ENCODE measurements around the gene NTRK3.

NTRK3 gene

DNA sequence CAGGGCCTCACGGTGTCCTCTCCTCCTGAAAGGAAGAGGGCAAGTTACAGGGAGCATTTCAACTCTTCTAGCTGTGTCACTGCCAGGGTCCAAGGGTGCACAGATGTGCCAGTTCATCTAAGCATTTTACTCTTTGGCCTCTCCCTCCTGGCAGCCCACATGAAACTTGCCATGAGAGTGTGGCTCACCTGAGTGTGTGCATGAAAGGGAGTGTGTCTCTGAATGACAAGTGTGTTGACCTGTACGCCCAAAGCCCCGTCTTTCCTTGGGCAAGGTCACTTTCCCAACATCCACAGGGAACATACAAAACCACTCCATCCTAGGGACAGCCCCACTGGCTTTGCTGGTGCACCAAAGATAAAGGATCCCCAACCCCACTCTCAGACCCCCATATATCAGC lies 280.0 kb downstream of the NTRK3 start:
- no peak overlapping the region for H3K9ac ChIP-seq (ENCODE audit: low read depth, low read length, poor library complexity, severe bottlenecking)
- TF ChIP-seq EZH2phosphoT487 (IDR thresholded peaks at IDR 0.05; ENCODE audit: borderline replicate concordance) (no peak), CTCF (conservative IDR thresholded peaks at IDR 0.05; ENCODE audit: low read length) (no peak)
- no peak overlapping the region for H3K4me2 ChIP-seq (ENCODE audit: low read depth, low read length, poor library complexity, severe bottlenecking)
- H3K4me3 ChIP-seq (ENCODE audit: low read length, poor library complexity, severe bottlenecking): no peak overlapping the region
- no peaks in the 10 kb centered on the region for H4K20me1 ChIP-seq (ENCODE audit: insufficient read depth, low read length, poor library complexity, severe bottlenecking)
- no peaks in the 10 kb centered on the region for H3K9me2 ChIP-seq (replicated peaks; ENCODE audit: low read depth, low read length)
- no peaks in the 10 kb centered on the region for H3K4me1 ChIP-seq (ENCODE audit: insufficient read depth, low read length, poor library complexity, severe bottlenecking)
- no peaks in the 10 kb centered on the region for H3K27me3 ChIP-seq (ENCODE audit: insufficient read depth, low read length, poor library complexity, severe bottlenecking)
- H3K79me2 ChIP-seq (ENCODE audit: insufficient read depth, low read length): no peaks in the 10 kb centered on the region
- H2AFZ ChIP-seq (ENCODE audit: low read length): no peak overlapping the region
- H3K9me3 ChIP-seq (ENCODE audit: insufficient read depth, low read depth, low read length): no peaks in the 10 kb centered on the region
- no peaks in the 10 kb centered on the region for H3K36me3 ChIP-seq (ENCODE audit: insufficient read depth, low read length)
- no peaks in the 10 kb centered on the region for H3F3A ChIP-seq (ENCODE audit: low read depth)

DNA sequence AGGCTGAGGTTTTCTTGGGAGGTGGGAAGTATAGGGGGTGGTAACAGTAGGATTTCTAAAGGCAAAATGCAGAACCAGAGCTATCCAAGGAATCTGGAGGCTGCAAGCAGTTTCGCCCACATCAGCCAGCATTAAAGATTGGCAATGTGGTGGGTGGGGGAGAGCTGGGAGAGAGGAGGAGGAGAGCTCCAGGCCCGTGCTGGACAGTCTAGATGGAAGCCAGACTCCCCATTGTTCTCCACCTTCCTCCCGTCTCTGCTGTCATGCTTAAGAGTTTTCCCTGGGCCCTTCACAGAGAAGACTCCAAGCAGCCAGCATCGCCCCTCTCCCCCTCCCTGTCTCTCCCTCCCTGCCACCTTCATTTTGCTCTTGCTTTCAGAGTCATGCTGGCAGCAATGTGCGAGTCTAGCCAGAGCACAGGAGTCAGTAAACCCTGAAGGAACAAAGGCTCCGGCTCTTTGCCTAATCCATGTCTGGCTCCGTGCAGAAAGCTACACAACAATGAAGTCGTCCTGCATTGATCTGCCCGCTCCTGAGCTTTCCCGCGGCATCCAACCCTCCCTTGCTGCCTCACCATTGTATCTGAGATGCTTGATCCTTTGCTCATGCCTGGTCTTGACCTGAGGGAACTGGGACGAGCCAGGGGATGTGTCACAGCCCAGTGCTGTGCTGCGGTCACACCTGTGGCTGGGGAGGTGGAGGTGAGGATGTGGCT lies 282.9 kb downstream of the NTRK3 start:
- no peaks in the 10 kb centered on the region for H3F3A ChIP-seq (ENCODE audit: low read depth)
- no peak overlapping the region for H3K9ac ChIP-seq (ENCODE audit: low read depth, low read length, poor library complexity, severe bottlenecking)
- no peaks in the 10 kb centered on the region for H3K27me3 ChIP-seq (ENCODE audit: insufficient read depth, low read length, poor library complexity, severe bottlenecking)
- H4K20me1 ChIP-seq (ENCODE audit: insufficient read depth, low read length, poor library complexity, severe bottlenecking): no peaks in the 10 kb centered on the region
- TF ChIP-seq EZH2phosphoT487 (IDR thresholded peaks at IDR 0.05; ENCODE audit: borderline replicate concordance): no peak
- no peak for TF ChIP-seq CTCF (conservative IDR thresholded peaks at IDR 0.05; ENCODE audit: low read length)
- no peaks in the 10 kb centered on the region for H3K4me1 ChIP-seq (ENCODE audit: insufficient read depth, low read length, poor library complexity, severe bottlenecking)
- no peak overlapping the region for H3K4me3 ChIP-seq (ENCODE audit: low read length, poor library complexity, severe bottlenecking)
- no peaks in the 10 kb centered on the region for H3K36me3 ChIP-seq (ENCODE audit: insufficient read depth, low read length)
- H3K9me3 ChIP-seq (ENCODE audit: insufficient read depth, low read depth, low read length): no peaks in the 10 kb centered on the region
- H3K4me2 ChIP-seq (ENCODE audit: low read depth, low read length, poor library complexity, severe bottlenecking): no peak overlapping the region
- no peak overlapping the region for H2AFZ ChIP-seq (ENCODE audit: low read length)
- H3K79me2 ChIP-seq (ENCODE audit: insufficient read depth, low read length): no peaks in the 10 kb centered on the region
- H3K9me2 ChIP-seq (replicated peaks; ENCODE audit: low read depth, low read length): no peaks in the 10 kb centered on the region

DNA sequence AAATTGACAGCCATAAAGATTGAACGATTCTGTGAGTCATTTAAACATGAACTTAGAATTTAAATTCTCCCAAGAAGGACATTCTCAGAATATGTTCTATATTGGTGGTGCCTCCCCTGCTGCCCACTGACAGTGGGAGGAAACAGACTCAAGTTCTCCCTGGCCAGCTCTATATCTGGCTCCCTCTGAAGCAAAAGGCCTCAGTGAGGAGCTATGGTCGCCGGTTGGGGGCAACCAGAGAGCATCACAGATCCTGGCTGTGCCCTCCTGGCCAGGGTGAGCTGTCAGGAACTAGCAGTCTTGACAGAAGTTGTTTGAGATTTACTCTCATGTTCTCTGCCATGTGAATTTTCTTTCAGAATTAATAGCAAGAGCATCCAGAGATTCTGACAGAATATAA lies 285.5 kb downstream of the NTRK3 start:
- no peaks in the 10 kb centered on the region for H3K9me2 ChIP-seq (replicated peaks; ENCODE audit: low read depth, low read length)
- no peaks in the 10 kb centered on the region for H4K20me1 ChIP-seq (ENCODE audit: insufficient read depth, low read length, poor library complexity, severe bottlenecking)
- TF ChIP-seq EZH2phosphoT487 (IDR thresholded peaks at IDR 0.05; ENCODE audit: borderline replicate concordance) (no peak), CTCF (conservative IDR thresholded peaks at IDR 0.05; ENCODE audit: low read length) (no peak)

More for the DNA sequence above, 285.5 kb downstream of the NTRK3 start:
- no peaks in the 10 kb centered on the region for H3K9me3 ChIP-seq (ENCODE audit: insufficient read depth, low read depth, low read length)
- H3K36me3 ChIP-seq (ENCODE audit: insufficient read depth, low read length): no peaks in the 10 kb centered on the region
- H2AFZ ChIP-seq (ENCODE audit: low read length): no peak overlapping the region
- no peaks in the 10 kb centered on the region for H3K4me1 ChIP-seq (ENCODE audit: insufficient read depth, low read length, poor library complexity, severe bottlenecking)
- no peak overlapping the region for H3K4me3 ChIP-seq (ENCODE audit: low read length, poor library complexity, severe bottlenecking)
- no peak overlapping the region for H3K9ac ChIP-seq (ENCODE audit: low read depth, low read length, poor library complexity, severe bottlenecking)
- H3K27me3 ChIP-seq (ENCODE audit: insufficient read depth, low read length, poor library complexity, severe bottlenecking): no peaks in the 10 kb centered on the region
- no peaks in the 10 kb centered on the region for H3K79me2 ChIP-seq (ENCODE audit: insufficient read depth, low read length)
- no peaks in the 10 kb centered on the region for H3F3A ChIP-seq (ENCODE audit: low read depth)
- no peak overlapping the region for H3K4me2 ChIP-seq (ENCODE audit: low read depth, low read length, poor library complexity, severe bottlenecking)

All from Loucy (cell line).